Measurements from ENCODE around the gene GPR162. TPM values are rescaled to one million over a fixed set of nuclear protein-coding genes. Genes with fewer than 3 reads are reported as not detected.

The GPR162 gene
- total and polyA plus RNA-seq, 2 experiments from 2014 or later: 38.6 to 41.1 TPM

- no peaks in the 10 kb centered on the region for H3K9me3 ChIP-seq (ENCODE audit: low read depth)
- no peaks in the 10 kb centered on the region for H3K36me3 ChIP-seq
- no peaks in the 10 kb centered on the region for H3K27me3 ChIP-seq
- H3K4me3 ChIP-seq: no peak overlapping the region
- no peak for TF ChIP-seq CTCF (IDR thresholded peaks at IDR 0.05; ENCODE audit: low read depth, low read length)
- no peak for DNase-seq (ENCODE audit: low read depth in 1 of 2, low spot score in 1 of 2)
- peaks cover 13% of the 10 kb centered on the region for H3K4me1 ChIP-seq (ENCODE audit: low read depth)
- H3K27ac ChIP-seq: no peak overlapping the region
These were observed 22.5 kb upstream of the GPR162 start for GRCh38 chr12:6799147-6799546.

DNA sequence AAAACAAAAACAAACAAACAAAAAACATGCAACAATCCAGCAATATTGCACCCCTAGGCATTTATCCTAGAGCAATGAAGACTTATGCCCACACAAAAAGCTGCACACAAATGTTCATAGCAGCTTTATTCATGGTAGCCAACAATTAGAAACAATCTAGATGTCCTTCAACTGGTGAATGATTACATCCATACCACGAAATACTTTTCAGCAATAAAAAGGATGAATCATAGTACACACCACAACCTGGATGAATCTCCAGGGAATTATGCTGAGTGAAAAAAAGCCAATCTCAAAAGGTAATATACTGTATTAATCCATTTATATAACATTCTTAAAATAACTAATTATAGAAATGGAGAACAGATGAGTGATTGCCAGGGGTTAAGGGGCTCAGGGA is 14.5 kb upstream of the GPR162 start:
- no peak for TF ChIP-seq CTCF (IDR thresholded peaks at IDR 0.05; ENCODE audit: low read depth, low read length)
- no peaks in the 10 kb centered on the region for H3K9me3 ChIP-seq (ENCODE audit: low read depth)
- no peak overlapping the region for H3K4me3 ChIP-seq
- no peaks in the 10 kb centered on the region for H3K27me3 ChIP-seq
- H3K36me3 ChIP-seq: no peaks in the 10 kb centered on the region
- DNase-seq (ENCODE audit: low read depth in 1 of 2, low spot score in 1 of 2): no peak
- H3K4me1 ChIP-seq (ENCODE audit: low read depth): no peaks in the 10 kb centered on the region
- no peak overlapping the region for H3K27ac ChIP-seq

DNA sequence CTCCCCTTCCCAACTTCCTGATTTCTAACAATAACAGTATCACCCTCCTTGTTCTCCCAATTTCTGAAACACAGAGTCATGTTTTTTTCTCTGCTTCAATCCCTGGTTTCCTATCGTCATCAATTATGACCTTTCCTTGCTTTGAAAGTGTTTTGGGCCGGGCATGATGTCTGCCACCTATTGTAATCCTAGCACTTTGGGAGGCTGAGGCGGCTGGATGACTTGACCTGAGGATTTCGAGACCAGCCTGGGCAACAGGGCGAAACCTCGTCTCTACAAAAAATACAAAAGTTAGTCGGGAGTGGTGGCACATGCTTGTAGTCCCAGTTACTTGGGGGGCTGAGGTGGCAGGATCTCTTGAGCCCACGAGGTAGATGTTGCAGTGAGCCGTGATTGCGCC is 12.6 kb upstream of the GPR162 start:
- Histone ChIP-seq H3K36me3 (no peaks in the 10 kb centered on the region), H3K4me3 (no peak overlapping the region), H3K4me1 (ENCODE audit: low read depth) (no peaks in the 10 kb centered on the region), H3K9me3 (ENCODE audit: low read depth) (no peaks in the 10 kb centered on the region), H3K27me3 (no peaks in the 10 kb centered on the region), H3K27ac (no peak overlapping the region)
- no peak for TF ChIP-seq CTCF (IDR thresholded peaks at IDR 0.05; ENCODE audit: low read depth, low read length)
- DNase-seq (ENCODE audit: low read depth in 1 of 2, low spot score in 1 of 2): no peak

DNA sequence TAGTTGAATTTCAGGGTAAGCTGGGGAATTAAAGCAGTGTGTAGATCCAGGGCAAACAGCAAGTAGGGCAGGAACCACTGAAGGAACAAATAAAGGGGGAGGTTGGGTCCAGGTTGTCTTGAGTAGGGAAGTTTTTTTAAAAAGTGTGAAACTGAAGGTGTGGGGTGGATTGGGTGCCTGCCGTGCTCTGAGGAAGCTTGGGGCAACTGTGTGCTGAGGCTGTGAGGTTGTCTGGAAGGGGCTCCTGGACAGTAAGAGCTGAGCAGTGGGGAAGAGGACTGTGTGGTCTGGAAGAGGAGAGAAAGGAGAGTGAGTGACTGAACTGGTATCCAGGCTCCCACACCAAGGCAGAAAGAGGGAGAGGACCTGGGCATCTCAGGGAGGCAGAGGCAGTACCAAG is 10.9 kb upstream of the GPR162 start:
- Histone ChIP-seq H3K27ac (no peak overlapping the region), H3K36me3 (no peaks in the 10 kb centered on the region), H3K4me3 (no peak overlapping the region), H3K27me3 (no peaks in the 10 kb centered on the region), H3K9me3 (ENCODE audit: low read depth) (no peaks in the 10 kb centered on the region), H3K4me1 (ENCODE audit: low read depth) (no peaks in the 10 kb centered on the region)
- DNase-seq (ENCODE audit: low read depth in 1 of 2, low spot score in 1 of 2): no peak
- no peak for TF ChIP-seq CTCF (IDR thresholded peaks at IDR 0.05; ENCODE audit: low read depth, low read length)

DNA sequence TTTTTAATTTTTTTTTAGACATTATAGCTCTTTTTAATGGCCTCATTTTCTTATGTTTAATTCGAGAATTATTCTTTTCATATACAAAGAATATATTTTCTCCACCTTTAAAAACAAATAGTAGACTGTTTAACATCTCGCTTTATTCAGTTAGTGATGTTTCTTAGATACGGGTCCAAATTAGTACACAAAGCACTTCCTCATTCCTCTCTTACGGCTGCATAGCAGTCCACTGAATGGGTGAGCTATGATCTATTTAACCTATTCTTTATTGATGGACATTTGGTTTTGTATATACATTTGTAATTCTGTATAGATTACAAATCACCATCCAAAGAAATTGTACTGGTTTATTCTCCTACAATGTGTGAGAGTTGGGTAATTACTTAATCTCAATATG is 8.3 kb upstream of the GPR162 start:
- Histone ChIP-seq H3K4me3 (no peak overlapping the region), H3K4me1 (ENCODE audit: low read depth) (peaks cover 3% of the 10 kb centered on the region), H3K27ac (no peak overlapping the region), H3K9me3 (ENCODE audit: low read depth) (no peaks in the 10 kb centered on the region), H3K27me3 (no peaks in the 10 kb centered on the region), H3K36me3 (no peaks in the 10 kb centered on the region)
- no peak for DNase-seq (ENCODE audit: low read depth in 1 of 2, low spot score in 1 of 2)
- no peak for TF ChIP-seq CTCF (IDR thresholded peaks at IDR 0.05; ENCODE audit: low read depth, low read length)

GRCh38 chr12:6816598-6816997 is 5.0 kb upstream of the GPR162 start:
- Histone ChIP-seq H3K36me3 (no peaks in the 10 kb centered on the region), H3K4me1 (ENCODE audit: low read depth) (peaks cover 18% of the 10 kb centered on the region), H3K27ac (no peak overlapping the region), H3K9me3 (ENCODE audit: low read depth) (no peaks in the 10 kb centered on the region), H3K27me3 (no peaks in the 10 kb centered on the region), H3K4me3 (no peak overlapping the region)
- DNase-seq (ENCODE audit: low read depth in 1 of 2, low spot score in 1 of 2): no peak
- no peak for TF ChIP-seq CTCF (IDR thresholded peaks at IDR 0.05; ENCODE audit: low read depth, low read length)
